Daoy (cell line): Measurements from ENCODE around the gene RMP24.
A peak's percentile ranks its signal among the peaks of the same experiment; 100 is the strongest.
"Not testable (repeated sequence)": the region's sequence is repeated elsewhere in the genome, so short reads cannot be mapped to it uniquely, and the experiment has no call there.

Experiments used
- DNase-seq: peaks from one replicate; pipeline ENCODE4 v3.0.0-alpha.2; 2015; ENCODE audit warnings: low read depth

RMP24 gene

DNA sequence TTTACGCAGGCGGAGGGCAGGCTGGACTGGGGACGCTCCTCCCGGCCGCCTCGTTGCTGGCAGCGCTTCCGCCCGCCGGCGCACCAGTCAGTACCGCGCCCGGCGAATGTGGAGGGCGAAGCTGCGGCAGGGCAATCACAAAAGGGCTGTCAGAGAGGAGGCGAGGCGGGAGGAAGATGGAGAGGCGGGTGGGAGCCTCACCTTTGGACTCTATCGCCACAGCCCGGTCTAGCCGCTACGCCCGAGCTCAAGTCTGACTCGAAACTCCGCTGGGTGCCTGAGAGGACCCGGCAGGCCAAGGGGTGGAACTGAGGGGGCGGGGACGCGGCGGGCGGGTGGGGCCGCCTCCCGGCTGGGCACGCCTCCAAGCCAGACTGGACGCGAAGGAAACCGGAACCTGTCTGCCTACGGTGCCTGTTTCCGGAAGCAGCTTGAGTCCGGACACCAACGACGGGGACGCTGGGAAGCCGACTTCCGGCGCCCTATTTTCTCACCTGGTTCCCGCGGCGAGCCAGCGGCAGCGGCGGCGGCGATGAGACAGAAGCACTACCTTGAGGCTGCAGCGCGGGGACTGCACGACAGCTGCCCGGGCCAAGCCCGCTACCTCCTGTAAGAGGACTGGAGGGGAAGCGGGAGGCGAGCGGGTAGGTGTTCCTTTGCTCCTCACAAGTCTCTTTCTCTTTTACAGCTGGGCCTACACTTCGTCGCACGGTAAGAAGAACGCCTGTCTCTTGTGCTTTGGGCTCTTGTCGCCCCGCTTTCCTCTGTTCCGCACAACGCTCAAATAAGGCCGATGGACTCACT, at the start of gene RMP24:
RMP24 (plus strand) TSS at position 483 of the 804 bp plus-strand sequence.
- peak; percentile 94 for DNase-seq

DNA sequence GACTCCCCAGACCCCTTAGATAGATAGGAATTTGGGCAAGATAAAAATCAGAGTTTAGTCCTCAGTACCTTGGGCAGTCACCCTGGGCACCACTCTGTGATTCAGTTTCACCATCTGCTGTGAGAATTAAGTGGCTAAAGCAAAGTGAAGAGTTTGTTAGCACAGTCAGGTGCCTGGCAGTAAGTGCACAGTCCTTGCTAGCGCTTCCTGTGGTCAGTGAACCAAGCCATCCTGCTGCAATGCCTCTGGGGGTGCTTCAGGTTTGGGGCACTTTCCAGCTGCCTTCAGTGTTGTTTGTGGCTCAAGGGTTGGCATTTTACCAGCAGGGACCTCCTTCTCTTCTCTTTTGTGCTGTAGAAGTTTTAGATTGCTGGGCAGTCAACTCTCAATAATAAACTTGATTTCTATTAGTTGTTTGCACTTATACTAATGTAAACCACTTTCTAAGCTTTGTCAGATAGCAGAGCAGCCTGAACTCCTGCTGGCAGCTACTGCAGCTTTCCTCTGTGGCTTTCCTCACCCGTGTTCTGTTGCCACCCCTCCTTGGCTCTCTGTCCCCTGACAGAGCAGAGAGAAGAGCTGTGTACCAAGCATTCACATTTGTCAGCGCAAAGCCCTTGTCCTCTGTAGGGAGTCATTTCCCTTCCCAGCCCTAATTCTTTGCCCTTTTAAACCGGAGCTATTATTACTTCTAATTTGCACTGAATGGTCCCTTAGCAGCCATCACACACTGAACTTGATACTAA, 48.4 kb upstream of the RMP24 start:
- no peak for DNase-seq

DNA sequence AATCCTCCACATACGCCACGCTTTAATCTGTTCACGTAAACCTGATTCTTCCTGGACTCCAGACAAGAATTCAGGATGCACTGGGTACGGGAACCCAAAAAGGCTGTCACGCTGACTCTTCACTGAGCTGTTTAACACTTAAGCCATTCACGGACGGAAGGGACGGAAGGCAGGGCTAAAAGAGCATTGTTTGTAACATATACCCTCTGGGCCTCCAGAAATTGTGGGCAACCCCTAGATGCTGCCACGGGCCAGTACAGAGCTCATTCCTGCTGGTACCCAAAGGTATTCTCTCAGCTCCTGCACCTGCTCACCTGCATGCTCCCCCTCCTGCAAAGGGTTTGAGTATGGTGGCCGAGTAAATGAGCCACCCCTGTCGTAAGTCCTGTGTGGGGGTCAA, 45.6 kb upstream of the RMP24 start:
- no peak for DNase-seq

DNA sequence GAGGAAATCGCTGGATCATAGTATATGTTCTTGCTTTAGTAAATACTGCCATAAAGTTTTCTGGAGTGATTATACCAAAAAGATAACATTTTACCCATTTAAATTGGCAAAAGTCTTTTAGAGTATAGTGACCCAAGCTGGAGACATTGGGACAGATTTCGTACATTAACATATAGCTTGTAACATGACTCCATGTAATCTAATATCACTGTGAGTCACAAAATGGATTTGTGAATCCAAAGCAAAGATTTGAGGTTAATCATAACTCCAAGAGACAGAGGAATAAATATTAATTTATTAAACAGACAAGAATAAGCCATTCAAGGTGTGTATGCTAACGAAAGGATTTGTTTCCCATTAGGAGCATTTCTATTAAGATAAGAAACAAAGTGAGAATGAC, 45.0 kb upstream of the RMP24 start:
- DNase-seq = no peak

DNA sequence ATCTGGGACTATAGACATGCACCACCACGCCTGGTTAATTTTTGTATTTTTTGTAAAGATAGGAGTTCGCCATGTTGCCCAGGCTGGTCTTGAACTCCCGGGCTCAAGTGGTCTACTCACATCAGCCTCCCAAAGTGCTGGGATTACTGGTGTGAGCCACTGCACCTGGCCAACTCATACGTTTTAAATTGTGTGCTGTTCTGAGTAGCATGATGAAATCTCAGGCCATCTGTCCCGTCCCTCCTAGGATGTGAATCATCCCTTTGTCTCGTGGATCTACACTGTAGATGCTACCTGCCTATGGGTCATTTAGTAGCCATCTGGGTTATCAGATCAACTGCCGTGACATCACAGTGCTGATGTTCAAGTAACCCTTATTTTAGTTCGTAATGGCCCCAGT, 38.5 kb upstream of the RMP24 start:
- peak; percentile 28 for DNase-seq

DNA sequence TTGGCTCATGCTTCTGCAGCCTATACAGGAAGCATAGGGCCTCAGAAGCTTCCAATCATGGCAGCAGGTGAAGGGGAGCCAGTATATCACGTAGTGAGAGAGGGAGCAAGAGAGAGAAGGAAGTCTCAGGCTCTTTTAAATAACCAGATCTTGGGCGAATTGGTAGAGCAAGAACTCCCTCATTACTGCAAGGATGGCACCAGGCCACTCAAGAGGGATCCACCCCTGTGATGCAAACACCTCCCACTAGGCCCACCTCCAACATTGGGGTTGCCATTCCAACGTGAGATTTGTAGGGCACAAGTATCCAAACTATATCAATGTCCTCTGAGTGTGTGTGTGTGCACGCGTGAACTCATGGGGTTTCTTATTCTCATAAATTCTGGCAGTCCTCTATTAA, 37.6 kb upstream of the RMP24 start:
- DNase-seq = no peak

DNA sequence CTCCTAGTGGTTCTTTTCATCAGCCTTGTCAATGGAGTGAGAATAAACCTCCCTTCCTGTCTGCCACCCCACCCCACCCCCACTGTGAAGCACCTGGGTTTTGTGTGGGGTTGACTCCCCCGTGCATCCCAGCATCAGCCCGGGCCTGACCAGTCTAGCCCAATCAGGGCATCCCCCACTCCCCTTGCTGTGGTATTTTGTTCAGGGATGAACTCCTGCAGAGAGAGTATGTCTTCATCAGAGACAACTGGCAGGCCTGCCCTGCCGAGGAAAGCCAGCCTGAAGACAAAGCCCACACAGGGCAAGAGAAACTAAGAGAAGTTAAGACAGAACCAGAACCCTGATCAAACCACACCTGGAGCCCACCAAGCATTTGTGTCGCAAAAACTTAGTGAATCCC, 36.7 kb upstream of the RMP24 start:
- DNase-seq = no peak

DNA sequence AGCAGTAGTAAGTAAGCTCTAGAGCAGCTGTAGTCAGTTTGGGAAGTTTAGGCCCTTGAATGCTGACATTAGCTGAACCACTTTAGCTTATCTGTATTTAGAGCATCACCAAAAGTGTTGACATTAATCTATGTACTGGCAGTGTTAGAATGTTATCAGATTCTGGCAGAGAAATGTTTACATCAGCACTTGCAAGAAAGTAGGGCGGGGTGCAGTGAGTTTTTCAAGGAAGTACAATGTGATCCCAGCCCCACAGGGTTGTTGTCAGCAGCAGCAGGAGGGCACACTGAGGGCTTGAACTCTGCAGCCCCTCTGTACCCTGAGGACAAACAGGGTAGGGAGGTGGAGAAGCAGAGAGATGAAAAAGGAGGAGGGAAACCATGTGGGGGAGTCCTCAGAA, 35.5 kb upstream of the RMP24 start:
- no peak for DNase-seq

DNA sequence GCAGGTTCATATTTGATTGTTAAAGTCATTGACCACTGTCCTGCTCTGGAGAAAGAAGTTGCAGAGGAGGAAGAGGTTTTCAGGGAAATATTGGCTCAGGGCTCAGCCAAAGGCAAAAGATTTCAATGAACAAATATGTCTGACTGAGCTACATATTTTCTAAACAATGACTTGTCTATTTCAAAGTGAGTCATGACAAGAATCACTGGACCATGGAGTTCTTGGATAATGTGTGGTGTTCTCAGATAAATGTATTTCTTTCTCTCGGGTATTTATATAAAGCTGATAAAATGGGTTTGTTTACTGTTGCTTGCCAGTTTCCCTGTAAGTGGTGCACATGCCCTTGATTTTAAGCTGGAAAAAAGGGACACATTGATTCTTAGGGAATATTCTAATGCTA, 34.3 kb upstream of the RMP24 start:
- peak; percentile 19 for DNase-seq

DNA sequence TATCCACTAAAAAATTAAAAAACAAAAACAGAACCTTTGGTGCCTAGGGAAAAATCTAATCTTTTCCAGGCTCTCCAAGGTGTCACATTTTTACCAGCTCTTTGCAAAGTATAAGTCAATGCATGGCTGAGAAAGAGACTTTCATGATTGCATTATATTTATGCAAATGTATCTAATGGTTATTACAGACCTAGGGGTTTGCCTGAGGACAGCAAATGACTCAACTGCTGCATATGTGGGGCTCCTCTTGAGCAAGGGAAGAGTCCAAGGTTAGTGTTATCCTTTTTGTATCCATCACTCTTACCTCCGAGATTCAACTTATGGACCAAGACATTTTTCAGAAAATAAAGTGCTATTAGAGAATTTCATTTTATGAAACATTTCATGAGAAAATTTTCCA, 33.9 kb upstream of the RMP24 start:
- DNase-seq = no peak

DNA sequence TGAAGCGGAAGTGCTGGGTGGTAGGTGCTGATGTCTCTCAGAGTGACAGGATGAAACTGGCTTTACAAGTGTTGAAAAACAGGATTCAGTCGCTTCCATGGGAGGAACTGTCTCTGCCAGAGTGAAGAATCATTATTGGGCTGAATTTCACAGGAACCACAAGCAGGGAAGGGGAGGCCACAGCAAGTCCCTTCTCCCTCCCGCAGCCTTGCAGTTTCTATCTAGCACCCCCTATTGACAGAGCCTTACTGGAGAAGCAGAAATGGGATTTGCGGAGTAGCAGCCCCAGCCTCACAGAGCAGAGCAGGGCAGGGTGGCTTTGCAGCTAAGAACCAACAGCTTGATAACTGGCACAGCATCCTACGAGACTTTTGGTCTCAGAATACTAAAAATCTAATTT, 33.3 kb upstream of the RMP24 start:
- no peak for DNase-seq

DNA sequence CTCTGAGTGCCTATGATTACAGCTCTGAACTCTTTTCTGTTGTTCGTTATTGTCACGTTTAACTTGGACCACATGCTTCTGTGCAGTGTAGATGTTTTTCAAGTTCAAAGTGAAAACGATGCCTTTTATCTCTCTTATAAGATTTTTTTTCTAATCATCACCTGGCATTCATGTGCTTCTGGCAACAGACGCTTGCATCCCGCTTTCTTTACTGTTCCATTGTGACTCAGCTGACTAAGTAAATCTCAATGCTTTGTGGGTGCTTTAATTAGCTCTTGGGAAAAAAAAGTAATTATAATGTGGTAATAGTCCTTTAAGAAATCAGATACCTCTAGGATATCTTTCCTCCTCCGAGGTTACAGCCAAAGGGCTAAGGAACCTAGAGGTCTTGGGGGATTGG, 31.2 kb upstream of the RMP24 start:
- no peak for DNase-seq

DNA sequence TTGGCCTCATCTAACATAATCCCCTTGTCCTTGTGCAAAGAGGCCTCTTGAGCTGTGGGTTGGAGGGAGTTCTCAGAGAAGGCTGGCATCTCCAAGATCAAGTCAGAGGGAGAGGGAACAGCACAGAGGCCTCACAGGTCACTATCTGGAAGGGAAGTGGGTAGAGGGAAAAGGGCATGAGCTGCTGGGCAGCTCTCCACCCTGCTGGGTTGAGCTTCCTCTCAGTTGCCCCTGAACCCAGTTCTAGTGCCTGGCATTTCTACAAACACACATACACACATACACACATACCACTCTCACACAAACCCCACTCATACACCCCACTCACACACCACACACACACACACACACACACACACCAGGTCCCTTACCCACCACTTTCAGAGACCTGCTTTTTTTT, 30.3 kb upstream of the RMP24 start:
- DNase-seq = no peak

DNA sequence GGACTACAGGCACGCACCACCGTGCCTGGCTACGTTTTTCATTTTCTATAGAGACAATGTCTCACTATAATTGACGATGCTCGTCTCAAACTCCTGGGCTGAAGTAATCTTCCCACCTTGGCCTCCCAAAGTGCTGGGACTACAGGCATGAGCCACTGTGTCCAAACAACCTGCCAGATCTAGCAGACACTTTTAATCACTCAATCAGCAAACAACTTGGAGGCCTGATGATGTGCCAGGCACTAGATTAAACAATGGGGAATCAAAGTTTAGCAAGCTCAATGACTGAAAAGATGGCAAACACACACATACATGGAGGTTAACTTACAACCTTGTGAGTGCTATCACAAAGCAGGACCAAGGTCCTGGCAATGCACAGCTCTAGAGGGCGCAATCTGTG, 29.8 kb upstream of the RMP24 start:
- no peak for DNase-seq

DNA sequence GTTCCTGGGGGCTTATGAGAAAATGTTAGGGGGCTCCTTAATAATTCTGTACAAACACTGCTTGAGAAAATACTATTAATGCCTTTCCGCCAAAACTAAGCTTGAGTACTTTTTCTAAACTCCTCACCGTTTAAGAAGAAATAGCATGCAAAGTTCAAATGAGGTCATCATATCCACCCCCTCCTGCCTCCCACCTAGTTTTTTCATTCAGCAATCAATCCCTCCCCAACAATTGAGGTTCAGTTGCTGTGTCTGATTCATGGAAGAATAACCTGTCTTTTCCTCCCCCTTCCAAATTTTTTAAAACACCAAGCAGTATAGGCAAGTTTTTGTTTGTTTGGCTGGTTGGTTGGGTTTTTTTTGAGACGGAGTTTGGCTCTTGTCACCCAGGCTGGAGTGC, 24.4 kb upstream of the RMP24 start:
- DNase-seq = no peak

DNA sequence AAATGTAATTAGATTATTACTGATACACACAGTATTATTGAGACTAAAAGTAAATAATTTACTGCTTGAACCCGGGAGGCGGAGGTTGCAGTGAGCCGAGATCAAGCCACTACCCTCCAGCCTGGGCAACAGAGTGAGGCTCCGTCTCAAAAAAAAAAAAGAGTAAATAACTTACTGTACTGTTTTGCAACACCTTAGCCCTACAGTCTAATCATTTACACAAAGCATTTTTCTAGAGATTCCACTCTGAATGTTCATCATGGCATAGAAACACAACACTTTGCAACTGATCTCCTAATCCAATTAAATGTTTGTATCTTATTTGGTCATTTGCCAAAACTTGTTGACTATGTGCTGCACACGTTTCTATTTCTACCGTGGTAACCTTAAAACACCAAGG, 23.4 kb upstream of the RMP24 start:
- DNase-seq = no peak

DNA sequence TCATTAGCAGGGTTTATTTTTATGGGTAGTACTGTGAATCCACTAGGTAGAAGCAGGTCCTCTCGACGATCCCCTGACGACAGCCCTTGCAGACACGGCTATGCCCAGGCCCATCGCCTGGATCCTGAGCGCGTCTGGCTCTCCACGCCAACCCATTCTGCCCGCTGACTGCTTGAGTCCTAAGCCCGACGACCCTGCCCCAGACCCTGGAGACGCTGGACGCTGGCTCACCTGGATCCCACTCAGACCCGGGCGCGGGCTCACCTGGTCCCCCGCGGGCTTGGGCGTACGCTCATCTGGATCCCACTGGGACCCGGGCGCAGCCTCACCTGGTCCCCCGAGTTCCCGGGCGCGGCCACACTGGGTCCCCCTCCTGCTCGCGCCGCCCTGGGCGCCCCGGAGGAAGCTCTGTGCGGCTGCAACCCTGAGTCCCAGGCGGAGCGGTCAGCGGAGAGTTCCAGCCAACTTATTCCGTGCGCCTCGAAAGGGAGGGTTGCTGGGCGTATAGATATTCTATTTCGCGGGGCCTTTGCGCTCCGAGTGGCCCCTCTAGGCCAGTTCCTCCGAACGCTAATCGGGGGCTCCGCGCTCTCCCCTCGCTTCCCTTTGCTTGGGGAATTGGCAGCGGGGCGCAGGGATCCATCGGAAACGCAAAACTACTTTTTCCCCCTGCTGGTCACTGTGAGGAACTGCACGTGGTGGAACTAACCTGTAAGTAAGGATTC, 22.4 kb upstream of the RMP24 start:
- peak; percentile 52 for DNase-seq

DNA sequence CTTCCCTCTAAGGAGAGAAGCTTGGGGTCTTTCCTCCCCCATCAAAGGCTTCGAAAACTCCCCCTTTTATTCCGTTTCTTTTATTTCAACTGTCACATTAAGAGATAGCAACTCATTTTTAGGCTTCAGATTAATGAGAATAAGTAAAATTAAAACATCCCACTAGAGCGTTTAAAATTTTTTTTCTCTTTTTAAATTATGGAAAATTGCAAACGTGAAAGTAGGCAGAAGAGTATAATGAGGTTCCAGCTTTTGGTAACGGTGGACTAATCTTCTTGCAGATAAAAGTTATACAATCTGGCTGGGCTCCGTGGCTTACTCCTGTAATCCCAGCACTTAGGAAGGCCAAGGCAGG, 21.9 kb upstream of the RMP24 start:
- DNase-seq = no peak

DNA sequence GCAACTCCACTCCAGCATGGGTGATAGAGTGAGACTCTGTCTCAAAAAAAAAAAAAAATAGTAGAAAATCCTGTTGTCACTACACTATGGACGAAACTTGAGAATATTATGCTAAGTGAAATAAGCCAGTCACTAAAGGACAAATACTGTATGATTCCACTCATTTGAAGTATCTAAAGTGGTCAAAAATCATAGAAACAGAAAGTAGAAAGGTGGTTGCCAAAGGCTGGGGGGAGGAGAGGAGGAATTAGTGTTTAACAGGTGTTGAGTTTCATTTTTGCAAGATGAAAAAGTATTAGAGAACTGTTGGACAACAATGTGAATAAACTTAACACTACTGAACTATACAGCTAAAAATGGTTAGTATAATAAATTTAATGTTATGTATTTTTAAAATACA, 18.8 kb upstream of the RMP24 start:
- no peak for DNase-seq

DNA sequence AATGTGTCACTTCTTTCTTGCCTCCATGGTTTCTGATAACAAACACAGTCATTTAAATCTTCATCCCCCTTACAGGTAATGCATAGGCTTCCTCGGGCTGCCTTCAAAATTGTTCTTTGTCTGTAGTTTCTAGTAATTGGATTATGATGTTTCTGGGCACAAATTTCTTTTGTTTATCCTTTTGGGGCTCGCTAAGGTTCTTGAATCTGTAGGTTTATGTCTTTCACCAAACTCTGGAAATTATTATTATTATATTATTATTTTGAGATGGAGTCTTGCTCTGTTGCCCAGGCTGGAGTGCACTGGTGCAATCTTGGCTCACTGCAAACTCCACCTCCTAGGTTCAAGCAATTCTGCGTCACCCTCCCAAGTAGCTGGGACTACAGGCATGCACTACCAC, 16.3 kb upstream of the RMP24 start:
- no peak for DNase-seq

DNA sequence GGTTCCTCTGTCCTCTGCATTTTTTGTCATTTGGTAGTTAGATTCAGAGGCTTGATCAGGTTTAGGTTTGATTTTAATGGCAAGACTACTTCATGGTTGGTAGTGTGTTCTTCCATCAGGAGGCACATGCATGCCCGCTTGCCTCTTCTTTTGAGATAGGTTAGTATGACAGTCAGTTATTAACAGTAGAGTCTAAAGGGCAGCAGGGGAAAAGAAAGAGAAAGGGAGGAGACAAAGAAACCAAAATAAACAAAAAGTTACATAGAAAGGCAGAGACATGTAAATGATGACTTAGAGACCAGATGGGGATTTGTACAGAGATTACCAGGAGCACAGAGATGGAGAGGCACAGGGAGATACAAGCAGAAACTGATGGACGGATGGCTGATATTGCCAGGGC, 10.2 kb upstream of the RMP24 start:
- no peak for DNase-seq

DNA sequence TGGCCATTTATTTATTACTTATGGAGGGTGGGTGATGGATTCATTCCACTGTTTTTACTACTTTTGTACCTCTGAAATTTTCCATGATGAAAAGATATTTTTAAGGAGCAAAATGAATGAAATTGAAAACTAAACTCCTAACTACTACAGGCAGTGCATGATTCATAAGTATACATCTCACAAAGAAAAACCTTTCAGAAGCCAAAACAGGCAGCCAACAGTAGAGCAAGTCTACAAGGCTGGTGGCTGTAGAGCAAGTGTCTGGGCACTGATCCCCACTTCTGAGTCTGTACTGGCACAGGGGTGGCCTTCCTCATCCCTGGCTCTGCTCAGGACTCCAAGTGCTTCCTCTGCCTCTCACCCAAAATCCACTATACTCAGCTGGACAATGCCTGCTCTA, 8.2 kb upstream of the RMP24 start:
- DNase-seq = no peak

DNA sequence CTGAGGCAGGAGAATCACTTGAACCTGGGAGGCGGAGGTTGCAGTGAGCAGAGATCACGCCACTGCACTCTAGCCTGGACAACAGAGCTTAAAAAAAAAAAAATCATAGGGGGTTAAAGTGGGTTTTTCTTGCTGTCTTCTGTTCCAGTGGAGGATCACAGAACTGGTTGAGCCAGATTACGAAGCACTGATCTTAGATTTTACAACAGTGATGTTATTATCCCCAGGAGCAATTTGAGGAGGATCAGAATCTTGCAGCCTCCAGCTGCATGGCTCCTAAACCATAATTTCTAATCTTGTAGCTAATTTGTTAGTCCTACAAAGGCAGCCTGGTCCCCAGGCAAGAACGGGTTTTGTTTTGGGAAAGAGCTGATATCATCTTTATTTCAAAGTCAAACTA, 4.6 kb upstream of the RMP24 start:
- not testable (repeated sequence) for DNase-seq
